Activated naive CD8-positive, alpha-beta T cell treated with anti-CD3 and anti-CD28 coated beads, Interleukin-2, amount 10 ng/mL, durations not matched to agents 7 days and 5 days (primary cell): ENCODE measurements around the gene KCNK10. TPM values are rescaled to one million over a fixed set of nuclear protein-coding genes. Genes with fewer than 3 reads are reported as not detected.
A peak's percentile ranks its signal among the peaks of the same experiment; 100 is the strongest.

Source experiments
- ATAC-seq: fragments of 150-1000 bp; cut with Tn5 transposase; one replicate; pipeline ENCODE4 v1.10.0; 2021; ENCODE audit warnings: low read depth, moderate library complexity
- POLR2A ChIA-PET: fragments of 350-600 bp; sonication (Branson Sonifier 250); formaldehyde crosslinking; loops from one replicate; lab custom pipeline; 2021; ENCODE audit warnings: antibody characterized with exemption; lab: Charles Lee
- DNase-seq: peaks from one replicate; pipeline ENCODE4 v3.0.0; 2021
- H3K27ac Mint-ChIP-seq: one replicate; pipeline ENCODE4 v1.8.0; 2022; ENCODE audit warnings: mild to moderate bottlenecking, mixed read lengths
- H3K27me3 Mint-ChIP-seq: one replicate; pipeline ENCODE4 v1.8.0; 2022; ENCODE audit warnings: mild to moderate bottlenecking, moderate library complexity, mixed read lengths
- H3K36me3 Mint-ChIP-seq: one replicate; pipeline ENCODE4 v1.8.0; 2021; ENCODE audit warnings: mild to moderate bottlenecking, mixed read lengths
- H3K4me1 Mint-ChIP-seq: one replicate; pipeline ENCODE4 v1.8.0; 2021; ENCODE audit warnings: mixed read lengths
- H3K4me3 Mint-ChIP-seq: one replicate; pipeline ENCODE4 v1.8.0; 2022; ENCODE audit warnings: mild to moderate bottlenecking, moderate library complexity, mixed read lengths
- H3K9me3 Mint-ChIP-seq: one replicate; pipeline ENCODE4 v1.8.0; 2021; ENCODE audit warnings: mixed read lengths
- total RNA-seq, 2 experiments: library from RNA; stranded (reverse); gene quantifications; one replicate each; pipeline ENCODE4 v1.2.3, GENCODE V29; 2021

KCNK10 gene
- total RNA-seq, 2 experiments from 2014 or later, result not detected

- Mint-ChIP-seq H3K27me3 (peaks cover 8% of the 10 kb centered on the region), H3K4me3 (peak overlapping the region; percentile 34), H3K4me1 (peaks cover 38% of the 10 kb centered on the region), H3K27ac (peak overlapping the region; percentile 43), H3K9me3 (peaks cover 4% of the 10 kb centered on the region), H3K36me3 (peaks cover 5% of the 10 kb centered on the region)
- ATAC-seq (no peak), DNase-seq (no peak)
- POLR2A ChIA-PET, result no interaction called here
Observed at GRCh38 chr14:88164906-88165534, 158.0 kb downstream of the KCNK10 start.

GRCh38 chr14:88163731-88164255 is 159.3 kb downstream of the KCNK10 start:
- DNase-seq (no peak), ATAC-seq (peak; percentile 85)
- peak overlapping the region; percentile 74 for H3K27ac Mint-ChIP-seq

GRCh38 chr14:88156127-88156526 is 166.9 kb downstream of the KCNK10 start:
- Mint-ChIP-seq H3K36me3 (no peaks in the 10 kb centered on the region), H3K27ac (no peak overlapping the region), H3K9me3 (no peaks in the 10 kb centered on the region), H3K4me3 (no peak overlapping the region), H3K4me1 (no peaks in the 10 kb centered on the region), H3K27me3 (peaks cover 6% of the 10 kb centered on the region)
- ATAC-seq (no peak), DNase-seq (no peak)
- POLR2A ChIA-PET, result no interaction called here

More at GRCh38 chr14:88163731-88164255, 159.3 kb downstream of the KCNK10 start:
- POLR2A ChIA-PET, result interaction anchor here (1.0 kb wide), 1 partner anchor 170 kb away, joined by 3 read pairs; the partner anchor contains the start of gene GALC
- peaks cover 1% of the 10 kb centered on the region for H3K36me3 Mint-ChIP-seq
- peak overlapping the region; percentile 8 for H3K4me3 Mint-ChIP-seq
- peaks cover 7% of the 10 kb centered on the region for H3K27me3 Mint-ChIP-seq
- H3K4me1 Mint-ChIP-seq, result peaks cover 34% of the 10 kb centered on the region
- peaks cover 4% of the 10 kb centered on the region for H3K9me3 Mint-ChIP-seq

- ATAC-seq, result no peak
- no peak for DNase-seq
- H3K27ac Mint-ChIP-seq, result no peak overlapping the region
- peaks cover 4% of the 10 kb centered on the region for H3K27me3 Mint-ChIP-seq
- POLR2A ChIA-PET, result no interaction called here
- H3K4me1 Mint-ChIP-seq, result no peaks in the 10 kb centered on the region
- H3K4me3 Mint-ChIP-seq, result no peak overlapping the region
- H3K36me3 Mint-ChIP-seq, result no peaks in the 10 kb centered on the region
- no peaks in the 10 kb centered on the region for H3K9me3 Mint-ChIP-seq
Observed at GRCh38 chr14:88154926-88155325, 168.1 kb downstream of the KCNK10 start.

GRCh38 chr14:88154321-88154720 is 168.7 kb downstream of the KCNK10 start:
- DNase-seq, result no peak
- ATAC-seq, result no peak
- Mint-ChIP-seq H3K4me3 (no peak overlapping the region), H3K36me3 (no peaks in the 10 kb centered on the region), H3K27ac (no peak overlapping the region), H3K27me3 (peaks cover 7% of the 10 kb centered on the region), H3K4me1 (no peaks in the 10 kb centered on the region), H3K9me3 (no peaks in the 10 kb centered on the region)
- POLR2A ChIA-PET, result no interaction called here

GRCh38 chr14:88146881-88147649 is 176.0 kb downstream of the KCNK10 start:
- no peaks in the 10 kb centered on the region for H3K4me1 Mint-ChIP-seq
- peaks cover 13% of the 10 kb centered on the region for H3K27me3 Mint-ChIP-seq
- H3K4me3 Mint-ChIP-seq, result no peak overlapping the region
- no peaks in the 10 kb centered on the region for H3K9me3 Mint-ChIP-seq
- H3K36me3 Mint-ChIP-seq, result no peaks in the 10 kb centered on the region
- POLR2A ChIA-PET, result no interaction called here
- no peak overlapping the region for H3K27ac Mint-ChIP-seq
- ATAC-seq, result no peak
- no peak for DNase-seq

GRCh38 chr14:88143810-88144209 is 179.3 kb downstream of the KCNK10 start:
- POLR2A ChIA-PET, result no interaction called here
- Mint-ChIP-seq H3K36me3 (no peaks in the 10 kb centered on the region), H3K27ac (no peak overlapping the region), H3K9me3 (no peaks in the 10 kb centered on the region), H3K4me3 (no peak overlapping the region), H3K4me1 (no peaks in the 10 kb centered on the region), H3K27me3 (peaks cover 13% of the 10 kb centered on the region)
- ATAC-seq (no peak), DNase-seq (no peak)

DNA sequence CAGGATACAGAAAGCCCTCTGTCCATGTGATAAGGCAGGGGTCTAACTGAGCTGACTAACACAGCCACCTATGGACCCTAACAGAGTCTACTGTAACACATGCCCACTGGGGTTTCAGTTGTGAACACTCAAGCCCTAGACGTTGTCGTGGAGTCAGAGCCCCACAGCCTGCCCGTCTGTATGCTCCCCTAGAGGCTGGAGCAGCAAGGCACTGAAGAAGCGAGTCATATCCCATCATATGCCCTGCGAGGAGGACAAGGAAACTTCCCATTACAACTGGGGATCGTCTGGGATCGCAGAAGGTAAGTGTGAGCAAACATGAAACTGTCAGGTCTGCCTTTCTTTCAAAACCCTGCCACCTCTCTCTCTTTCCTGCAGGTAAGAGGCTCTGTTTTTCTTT is 180.1 kb downstream of the KCNK10 start:
- Mint-ChIP-seq H3K9me3 (no peaks in the 10 kb centered on the region), H3K27me3 (peaks cover 13% of the 10 kb centered on the region), H3K27ac (no peak overlapping the region), H3K36me3 (no peaks in the 10 kb centered on the region), H3K4me1 (no peaks in the 10 kb centered on the region), H3K4me3 (no peak overlapping the region)
- ATAC-seq (no peak), DNase-seq (no peak)
- POLR2A ChIA-PET, result no interaction called here

GRCh38 chr14:88140874-88141273 is 182.2 kb downstream of the KCNK10 start:
- Mint-ChIP-seq H3K36me3 (no peaks in the 10 kb centered on the region), H3K27ac (no peak overlapping the region), H3K9me3 (no peaks in the 10 kb centered on the region), H3K4me1 (peaks cover 3% of the 10 kb centered on the region), H3K27me3 (peaks cover 11% of the 10 kb centered on the region), H3K4me3 (no peak overlapping the region)
- DNase-seq (no peak), ATAC-seq (no peak)
- POLR2A ChIA-PET, result no interaction called here

DNA sequence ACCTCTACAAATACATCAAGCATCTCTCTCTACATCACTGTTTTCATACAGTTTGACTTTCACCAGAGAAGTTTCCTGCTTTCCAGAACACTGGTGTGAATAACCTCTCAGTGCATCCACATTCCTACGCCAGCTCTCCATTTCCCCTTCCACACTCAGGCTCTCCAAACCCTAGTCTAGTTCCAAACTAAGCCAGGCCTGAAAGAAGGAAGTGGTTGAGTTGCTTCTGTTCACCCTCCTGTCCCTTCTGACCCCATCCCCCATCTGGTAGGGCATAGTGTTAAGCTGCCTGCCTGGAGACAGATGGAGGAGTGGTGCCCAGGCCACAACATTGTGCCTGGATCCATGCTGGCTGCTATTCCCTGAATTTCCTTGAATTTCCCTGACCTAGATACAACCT is 185.7 kb downstream of the KCNK10 start:
- POLR2A ChIA-PET, result no interaction called here
- H3K27ac Mint-ChIP-seq, result no peak overlapping the region
- peaks cover 3% of the 10 kb centered on the region for H3K4me1 Mint-ChIP-seq
- DNase-seq (no peak), ATAC-seq (no peak)
- no peaks in the 10 kb centered on the region for H3K36me3 Mint-ChIP-seq
- peaks cover 10% of the 10 kb centered on the region for H3K27me3 Mint-ChIP-seq
- H3K4me3 Mint-ChIP-seq, result no peak overlapping the region
- no peaks in the 10 kb centered on the region for H3K9me3 Mint-ChIP-seq

Other genes starting within 250 kb of the KCNK10 start
- 1 to 10 TPM; 2.9 to 3.3 TPM for gene SPATA7, start 62.4 kb upstream of the KCNK10 start, total RNA-seq
- gene PTPN21, start 231.7 kb upstream of the KCNK10 start, total RNA-seq, result not detected
- gene ZC3H14, start 239.8 kb upstream of the KCNK10 start, total RNA-seq, result 10 to 100 TPM; 43.3 to 46.8 TPM